ENCODE results near the gene LHFPL2. TPM values are rescaled to one million over a fixed set of nuclear protein-coding genes. Genes with fewer than 3 reads are reported as not detected.

The LHFPL2 gene
- polyA plus RNA-seq, 4 donors = 47.5 to 58.7 (median 54.6) TPM

- no peak for DNase-seq (ENCODE audit: low read depth in 4 of 4, low spot score in 3 of 4)
Observed at GRCh38 chr5:78576376-78576775, 72.2 kb downstream of the LHFPL2 start.

DNA sequence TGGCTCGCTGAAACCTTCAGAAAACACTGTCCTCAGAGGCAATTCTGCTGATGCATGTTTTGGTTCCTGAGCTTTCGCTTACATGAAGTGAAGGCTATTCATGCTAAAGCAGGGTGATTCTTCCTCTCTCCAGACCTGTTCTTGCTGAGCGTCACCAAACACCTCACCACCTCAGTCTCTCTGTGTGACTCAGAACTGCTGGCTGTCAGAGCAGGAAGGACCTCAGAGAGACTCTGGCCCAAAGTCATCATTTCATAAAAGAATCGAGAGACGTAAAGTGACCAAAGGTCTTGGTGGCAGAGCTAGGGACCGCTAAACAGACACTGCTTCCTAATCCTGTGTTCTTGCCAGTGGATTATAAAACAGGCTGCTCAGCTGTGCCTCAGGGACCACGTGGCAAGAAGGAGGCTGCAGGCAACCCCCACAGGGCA lies 73.8 kb downstream of the LHFPL2 start:
- no peak for DNase-seq (ENCODE audit: low read depth in 4 of 4, low spot score in 3 of 4)

- no peak for DNase-seq (ENCODE audit: low read depth in 4 of 4, low spot score in 3 of 4)
Observed at GRCh38 chr5:78574131-78574673, 74.4 kb downstream of the LHFPL2 start.

- no peak for DNase-seq (ENCODE audit: low read depth in 4 of 4, low spot score in 3 of 4)
Observed at GRCh38 chr5:78573318-78573717, 75.3 kb downstream of the LHFPL2 start.

DNA sequence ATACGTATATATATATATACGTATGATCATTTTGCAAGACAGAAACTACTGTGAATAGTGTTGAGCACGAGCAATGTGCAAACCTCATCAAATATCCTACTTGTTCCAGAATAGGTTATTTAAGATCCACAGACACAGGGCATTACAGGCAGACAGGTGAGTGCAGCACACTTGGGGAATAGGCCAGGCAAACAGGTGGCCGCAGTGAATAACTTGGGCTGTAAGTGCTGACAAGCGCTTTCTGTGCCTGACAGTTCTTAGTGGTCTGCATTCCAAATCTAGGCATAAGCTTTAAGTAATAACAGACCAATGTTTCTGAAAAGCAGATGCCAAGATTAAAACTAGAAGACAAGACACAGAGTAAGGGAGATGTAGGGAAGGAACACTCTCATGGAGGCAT lies 77.9 kb downstream of the LHFPL2 start:
- no peak for DNase-seq (ENCODE audit: low read depth in 4 of 4, low spot score in 3 of 4)

DNA sequence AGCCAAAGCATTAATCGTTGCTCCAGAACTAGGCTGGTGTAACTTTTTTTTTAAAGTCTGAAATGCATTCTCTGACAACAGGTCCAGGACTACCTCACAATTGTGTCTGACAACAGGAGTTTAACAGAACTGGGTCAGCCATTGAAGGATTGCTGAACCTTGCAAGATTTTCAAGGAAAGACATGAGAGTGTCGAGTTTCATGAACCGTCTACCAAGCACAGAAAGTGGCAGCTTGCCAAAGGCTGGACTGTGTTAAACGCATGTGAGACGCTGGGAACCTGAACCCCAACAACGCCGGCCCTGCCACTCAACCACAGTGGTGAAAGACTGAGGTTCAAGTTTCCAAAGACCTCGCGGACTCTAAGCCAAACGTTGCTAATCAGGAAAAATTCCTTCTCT lies 79.1 kb downstream of the LHFPL2 start:
- DNase-seq (ENCODE audit: low read depth in 4 of 4, low spot score in 3 of 4) = peak in 3 of 4 donors; percentile 68 to 87 (median 82)

DNA sequence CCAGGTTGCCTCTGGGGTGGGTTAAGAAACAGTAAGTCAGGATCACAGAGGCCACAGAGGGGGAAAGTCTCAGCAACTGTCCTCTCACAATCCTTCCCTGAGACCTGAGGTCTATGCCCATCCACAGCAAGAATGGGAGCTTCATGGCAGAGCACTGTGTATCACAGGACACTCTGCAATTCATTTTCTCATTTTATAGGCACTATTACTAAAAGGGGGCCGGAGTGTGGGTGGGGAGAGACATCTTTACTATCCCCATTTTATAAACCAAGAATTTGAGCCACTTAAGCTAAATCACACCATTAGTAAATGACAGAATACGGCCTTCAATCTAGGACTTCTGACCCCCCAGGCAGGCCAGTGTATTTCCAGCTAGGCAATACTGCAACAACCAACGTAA lies 79.9 kb downstream of the LHFPL2 start:
- DNase-seq (ENCODE audit: low read depth in 4 of 4, low spot score in 3 of 4) = no peak

- no peak for DNase-seq (ENCODE audit: low read depth in 4 of 4, low spot score in 3 of 4)
Observed at GRCh38 chr5:78568212-78568611, 80.4 kb downstream of the LHFPL2 start.

DNA sequence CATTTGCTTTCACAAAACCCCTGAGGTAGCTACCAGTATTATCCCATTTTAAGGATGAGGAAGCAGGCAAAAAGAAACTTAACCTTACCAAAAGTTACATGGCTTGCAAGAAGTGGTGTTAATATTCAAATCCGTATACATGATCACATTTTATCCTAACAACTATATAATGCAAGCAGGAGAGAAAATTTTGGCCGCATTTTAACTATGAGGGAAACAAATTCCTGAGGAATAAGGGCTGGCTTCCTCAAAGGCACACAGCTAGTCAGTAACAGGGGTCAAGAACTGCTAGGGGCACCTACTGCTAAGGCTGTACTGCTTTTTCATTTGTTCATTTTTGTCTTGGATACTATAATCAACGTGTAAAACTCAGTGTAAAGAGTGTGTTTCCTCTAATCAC lies 81.0 kb downstream of the LHFPL2 start:
- DNase-seq (ENCODE audit: low read depth in 4 of 4, low spot score in 3 of 4) = no peak

- DNase-seq (ENCODE audit: low read depth in 4 of 4, low spot score in 3 of 4) = no peak
Observed at GRCh38 chr5:78566747-78567425, 81.7 kb downstream of the LHFPL2 start.

DNA sequence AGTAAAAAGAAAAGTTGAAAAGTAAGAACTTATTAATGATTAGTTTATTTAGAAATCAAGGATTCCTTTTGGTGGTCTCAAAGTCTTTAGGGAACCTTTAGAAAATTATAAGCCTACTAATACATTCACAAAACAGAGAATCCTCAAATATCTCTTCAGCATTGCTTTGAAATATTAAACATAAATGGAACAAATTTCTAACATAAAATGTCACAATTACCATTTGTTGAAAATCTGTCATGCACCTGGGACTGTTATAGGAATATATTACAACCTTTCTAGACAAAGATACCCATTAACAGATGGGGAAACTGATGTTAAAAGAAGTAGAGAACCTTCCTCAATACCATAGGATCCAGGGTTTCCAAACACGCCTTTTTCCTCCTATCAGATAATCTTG lies 83.2 kb downstream of the LHFPL2 start:
- DNase-seq (ENCODE audit: low read depth in 4 of 4, low spot score in 3 of 4) = no peak

DNA sequence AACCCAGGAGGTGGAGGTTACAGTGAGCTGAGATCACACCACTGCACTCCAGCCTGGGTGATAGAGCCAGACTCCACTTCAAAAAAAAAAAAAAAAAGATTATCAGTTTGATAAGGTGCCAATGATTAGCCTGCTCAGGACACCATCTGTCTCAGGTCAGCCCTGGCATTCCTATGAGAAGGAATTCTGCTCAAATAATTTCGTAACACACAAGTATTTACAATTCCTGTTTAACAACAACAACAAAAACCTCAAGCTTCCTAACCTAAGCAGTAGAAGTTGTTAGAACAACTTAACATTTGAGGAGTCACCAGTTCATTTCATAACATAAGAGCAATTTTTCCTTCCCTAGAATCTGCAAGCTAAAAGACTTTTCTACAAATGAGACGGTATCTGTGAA lies 85.0 kb downstream of the LHFPL2 start:
- no peak for DNase-seq (ENCODE audit: low read depth in 4 of 4, low spot score in 3 of 4)

DNA sequence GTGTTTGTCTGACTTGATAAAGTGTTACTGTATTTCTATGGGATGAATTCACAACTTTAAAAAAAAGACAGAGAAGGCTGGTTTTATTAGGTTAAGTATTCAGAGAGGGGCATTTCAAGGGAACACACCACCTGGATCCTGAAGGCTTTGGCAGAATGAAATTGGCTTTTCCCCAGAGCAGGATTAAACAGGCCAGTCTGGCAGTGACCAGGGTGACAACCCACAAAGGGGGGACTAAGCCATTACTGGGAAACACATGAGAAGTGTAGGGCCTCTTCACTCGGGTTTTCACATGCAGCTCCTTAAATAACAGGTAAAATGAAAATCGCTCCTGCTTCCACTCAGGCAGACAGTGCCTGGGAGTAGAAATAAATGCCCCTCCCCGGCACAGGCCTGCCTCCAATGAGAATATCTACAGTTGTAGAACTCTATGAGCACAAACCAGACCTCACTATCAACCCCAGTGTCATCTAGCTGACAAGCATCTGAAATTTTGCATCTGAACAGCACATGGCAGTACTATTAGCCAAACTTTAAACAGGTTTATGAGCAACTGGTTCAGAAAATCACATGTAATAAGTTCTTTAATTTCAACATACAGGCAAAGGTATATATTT lies 85.8 kb downstream of the LHFPL2 start:
- no peak for DNase-seq (ENCODE audit: low read depth in 4 of 4, low spot score in 3 of 4)

GRCh38 chr5:78562001-78562400 lies 86.6 kb downstream of the LHFPL2 start:
- no peak for DNase-seq (ENCODE audit: low read depth in 4 of 4, low spot score in 3 of 4)

- no peak for DNase-seq (ENCODE audit: low read depth in 4 of 4, low spot score in 3 of 4)
Observed at GRCh38 chr5:78561261-78561660, 87.3 kb downstream of the LHFPL2 start.

DNA sequence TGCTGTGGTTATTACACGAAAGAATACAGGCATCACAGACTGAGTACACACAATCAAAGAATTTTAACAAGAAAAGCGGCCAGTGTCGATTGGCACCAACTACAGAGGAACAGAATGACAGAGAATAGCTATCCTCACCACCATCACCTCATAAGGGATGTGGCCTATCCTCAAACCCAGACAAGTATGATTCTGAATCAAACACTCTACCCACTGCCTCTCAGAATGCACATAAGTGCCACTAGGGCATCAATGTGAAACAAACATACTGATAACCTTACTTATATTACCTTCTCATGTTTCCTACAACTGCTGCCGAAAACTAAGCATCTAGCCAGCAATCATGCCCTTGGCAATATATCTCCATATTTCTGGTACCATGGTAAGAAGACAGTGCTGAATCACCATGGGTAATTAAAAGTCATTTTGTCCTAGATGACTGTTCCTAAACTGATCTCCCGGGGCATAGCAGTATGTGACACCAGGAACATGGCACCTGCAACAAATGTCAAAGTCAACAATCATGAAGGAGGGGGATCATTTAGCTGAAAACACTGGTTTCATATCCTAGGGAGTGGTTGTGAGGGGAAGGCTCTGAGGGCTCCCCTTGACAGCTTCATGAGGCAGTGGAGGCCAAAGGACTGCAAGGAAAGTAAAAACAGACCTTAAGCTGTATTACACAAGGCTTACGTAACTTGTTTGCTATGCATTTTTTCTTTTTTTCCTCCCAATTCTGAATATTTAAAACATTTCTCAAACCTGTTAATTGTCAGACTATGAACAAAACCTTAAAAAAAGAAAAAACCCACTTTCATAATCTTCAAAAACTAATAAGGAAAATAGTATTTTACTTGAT lies 88.3 kb downstream of the LHFPL2 start:
- no peak for DNase-seq (ENCODE audit: low read depth in 4 of 4, low spot score in 3 of 4)

- DNase-seq (ENCODE audit: low read depth in 4 of 4, low spot score in 3 of 4) = no peak
Observed at GRCh38 chr5:78557601-78558000, 91.0 kb downstream of the LHFPL2 start.

- no peak for DNase-seq (ENCODE audit: low read depth in 4 of 4, low spot score in 3 of 4)
Observed at GRCh38 chr5:78555870-78556269, 92.7 kb downstream of the LHFPL2 start.

DNA sequence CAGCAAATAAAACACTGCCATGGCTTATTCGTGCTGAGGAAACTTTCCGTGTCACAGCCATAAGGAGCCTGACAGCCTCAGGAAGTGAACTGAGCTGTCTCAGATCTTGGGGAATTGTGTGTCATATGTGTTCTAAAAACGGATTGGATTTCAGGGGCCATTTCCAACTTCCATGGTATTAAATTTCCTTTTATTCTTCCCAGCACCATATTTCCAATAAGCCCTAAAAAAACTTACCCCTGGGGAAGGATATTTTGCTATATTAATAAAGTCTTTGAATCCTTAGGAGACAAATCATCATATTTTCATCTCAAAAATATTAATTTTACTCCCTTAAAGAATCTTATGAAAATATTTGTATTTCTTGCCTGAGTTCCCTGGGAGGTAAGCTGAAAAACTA lies 93.9 kb downstream of the LHFPL2 start:
- DNase-seq (ENCODE audit: low read depth in 4 of 4, low spot score in 3 of 4) = no peak

DNA sequence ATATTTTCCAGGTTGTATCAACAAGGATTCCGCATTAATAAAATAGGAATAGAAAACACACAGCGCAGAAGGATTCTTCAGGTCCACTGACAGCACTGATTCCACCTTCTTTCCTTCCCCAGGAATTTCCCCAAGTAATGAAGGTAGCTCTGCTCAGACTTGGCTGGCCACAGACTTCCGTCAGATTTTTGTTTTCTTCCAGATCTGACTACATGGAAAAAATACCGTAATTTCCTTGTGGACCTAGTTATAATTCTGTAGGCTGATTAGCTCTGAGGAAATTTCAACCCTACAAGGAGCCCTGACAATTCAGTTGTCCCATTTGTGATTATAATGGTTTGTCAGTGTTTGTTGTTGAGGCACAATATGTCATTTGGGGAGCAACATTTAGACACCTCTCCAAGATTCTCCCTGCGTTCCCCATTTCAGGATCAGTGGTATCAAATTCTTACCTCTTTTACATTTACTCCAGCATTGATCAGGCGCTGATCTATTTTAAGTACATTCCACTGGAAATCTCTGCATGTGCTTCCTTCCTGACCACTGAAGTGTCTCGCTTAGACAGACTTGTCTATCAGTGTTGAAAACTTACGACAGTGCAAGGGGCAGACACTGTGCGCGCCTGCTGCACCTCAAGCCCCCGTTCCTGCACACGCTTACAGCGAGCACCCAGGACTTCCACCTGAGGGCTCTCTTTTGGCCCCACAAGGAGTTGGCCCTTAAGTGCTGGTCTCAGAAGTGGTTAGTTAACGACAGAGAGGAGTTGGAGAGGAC lies 94.8 kb downstream of the LHFPL2 start:
- no peak for DNase-seq (ENCODE audit: low read depth in 4 of 4, low spot score in 3 of 4)
